Kidney epithelial cell (primary cell): ENCODE results near the gene KCNJ5. TPM values are rescaled to one million over a fixed set of nuclear protein-coding genes. Genes with fewer than 3 reads are reported as not detected.

Source experiments
- DNase-seq: peaks from one replicate; pipeline ENCODE4 v3.0.0-alpha.2; 2010; ENCODE audit warnings: low read depth
- H3K27me3 ChIP-seq: 2 replicates; pipeline ENCODE4 v1.6.0; 2011; ENCODE audit warnings: low read length; ENCODE audit not compliant: control insufficient read depth, insufficient read depth
- H3K36me3 ChIP-seq: 2 replicates; pipeline ENCODE4 v1.5.1; 2011; ENCODE audit warnings: low read length; ENCODE audit not compliant: control insufficient read depth, insufficient read depth
- H3K4me3 ChIP-seq: 2 replicates; pipeline ENCODE4 v1.5.1; 2011; ENCODE audit warnings: low read depth, mild to moderate bottlenecking, control low read depth, low read length
- CTCF ChIP-seq: IDR thresholded peaks from 2 replicates; pipeline ENCODE4 v1.5.1; 2011; ENCODE audit warnings: mild to moderate bottlenecking, moderate library complexity, low read length, control low read depth, inconsistent platforms; ENCODE audit not compliant: insufficient read depth, poor library complexity, severe bottlenecking
- total RNA-seq: library from RNA; depleted of rRNA; stranded (reverse); fragments of >200 nt; gene quantifications from 2 replicates; pipeline ENCODE4 v1.2.3, GENCODE V29; 2015

Gene KCNJ5
- total RNA-seq, result 3.4 and 4.0 TPM in 2 replicates

GRCh38 chr11:128890543-128891368, at the start of gene KCNJ5:
TSS of gene KCNJ5 (plus strand) at chr11:128891356. CDS start at chr11:128911274, 19,918 bp downstream.
- no peaks in the 10 kb centered on the region for H3K36me3 ChIP-seq
- no peak for DNase-seq
- peaks cover 23% of the 10 kb centered on the region for H3K27me3 ChIP-seq
- TF ChIP-seq CTCF, result no peak
- H3K4me3 ChIP-seq, result peak within 1 kb of the TSS; percentile 37

GRCh38 chr11:128841461-128842072, 49.6 kb upstream of the KCNJ5 start:
- TF ChIP-seq CTCF, result no peak
- no peak overlapping the region for H3K4me3 ChIP-seq
- DNase-seq, result no peak
- no peaks in the 10 kb centered on the region for H3K36me3 ChIP-seq
- H3K27me3 ChIP-seq, result no peaks in the 10 kb centered on the region

GRCh38 chr11:128843198-128843785, 47.9 kb upstream of the KCNJ5 start:
- no peak for TF ChIP-seq CTCF
- Histone ChIP-seq H3K27me3 (no peaks in the 10 kb centered on the region), H3K36me3 (no peaks in the 10 kb centered on the region), H3K4me3 (no peak overlapping the region)
- DNase-seq, result no peak

GRCh38 chr11:128845334-128845780, 45.8 kb upstream of the KCNJ5 start:
- no peak overlapping the region for H3K4me3 ChIP-seq
- DNase-seq, result no peak
- no peaks in the 10 kb centered on the region for H3K36me3 ChIP-seq
- TF ChIP-seq CTCF, result no peak
- no peaks in the 10 kb centered on the region for H3K27me3 ChIP-seq

GRCh38 chr11:128846985-128847384, 44.2 kb upstream of the KCNJ5 start:
- no peaks in the 10 kb centered on the region for H3K27me3 ChIP-seq
- no peak overlapping the region for H3K4me3 ChIP-seq
- no peaks in the 10 kb centered on the region for H3K36me3 ChIP-seq
- no peak for DNase-seq
- TF ChIP-seq CTCF, result no peak
